SU-DHL-6 (cell line): ENCODE data around the gene STRA6.

Source experiments
- H2AFZ ChIP-seq: fragments of 200-600 bp; sonication (generic); 2 replicates; pipeline ENCODE4 v1.6.1; 2014; ENCODE audit warnings: low read depth, mild to moderate bottlenecking, moderate library complexity, mixed read lengths, antibody characterized with exemption, low read length; ENCODE audit not compliant: severe bottlenecking
- H3F3A ChIP-seq: fragments of 200-600 bp; shearing (Covaris generic); 2 replicates; pipeline ENCODE4 v1.6.0; 2016; ENCODE audit warnings: antibody characterized with exemption, mild to moderate bottlenecking; ENCODE audit not compliant: insufficient read depth
- H3K27ac ChIP-seq: fragments of 200-600 bp; sonication (generic); 2 replicates; pipeline ENCODE4 v1.5.1; 2016; ENCODE audit warnings: low read depth, mild to moderate bottlenecking, low read length, moderate library complexity, mixed read lengths
- H3K27me3 ChIP-seq: fragments of 200-600 bp; sonication (generic), shearing (Covaris generic); 2 replicates; pipeline ENCODE4 v1.6.0; 2014; ENCODE audit warnings: mild to moderate bottlenecking, low read length
- H3K36me3 ChIP-seq: fragments of 200-600 bp; sonication (generic); 2 replicates; pipeline ENCODE4 v1.6.1; 2014; ENCODE audit warnings: mild to moderate bottlenecking, low read length, mixed read lengths
- H3K4me2 ChIP-seq: fragments of 300-600, 200-600 bp; shearing (Covaris generic), sonication (generic); 2 replicates; pipeline ENCODE4 v1.6.0; 2014; ENCODE audit warnings: low read length, low read depth, mild to moderate bottlenecking; ENCODE audit not compliant: poor library complexity, severe bottlenecking
- H3K4me3 ChIP-seq: fragments of 200-600 bp; sonication (generic); 2 replicates; pipeline ENCODE4 v1.5.1; 2014; ENCODE audit warnings: antibody characterized with exemption, low read length, mild to moderate bottlenecking, mixed read lengths; ENCODE audit not compliant: insufficient read depth, poor library complexity, severe bottlenecking
- H3K79me2 ChIP-seq: fragments of 200-600 bp; sonication (generic); 2 replicates; pipeline ENCODE4 v1.6.1; 2014; ENCODE audit warnings: mild to moderate bottlenecking, low read length, moderate library complexity; ENCODE audit not compliant: insufficient read depth
- H3K9ac ChIP-seq: fragments of 200-600 bp; sonication (generic); 2 replicates; pipeline ENCODE4 v1.7.0; 2014; ENCODE audit warnings: mild to moderate bottlenecking, low read length
- H3K9me2 ChIP-seq: fragments of 200-600 bp; sonication (generic); replicated peaks from 2 replicates; pipeline ENCODE4 v1.6.1; 2014; ENCODE audit warnings: low read length; ENCODE audit not compliant: insufficient read depth
- H3K9me3 ChIP-seq: fragments of 200-600 bp; sonication (generic); 2 replicates; pipeline ENCODE4 v1.6.1; 2014; ENCODE audit warnings: low read length, mixed read lengths; ENCODE audit not compliant: insufficient read depth
- H4K20me1 ChIP-seq: fragments of 200-600 bp; sonication (generic); 2 replicates; pipeline ENCODE4 v1.6.1; 2014; ENCODE audit warnings: low read depth, mild to moderate bottlenecking, antibody characterized with exemption, low read length, moderate library complexity, mixed read lengths
- EZH2phosphoT487 ChIP-seq: fragments of 200-600 bp; sonication (generic), shearing (Covaris generic); conservative IDR thresholded peaks from 2 replicates; pipeline ENCODE4 v1.6.1; 2018; ENCODE audit warnings: mild to moderate bottlenecking, antibody characterized with exemption, low read length, moderate library complexity, mixed read lengths
- TF ChIP-seq, protein P1 (sequence below): fragments of 200-600 bp; sonication (generic); IDR thresholded peaks from one replicate; pipeline ENCODE4 v1.5.1; 2017; ENCODE audit warnings: antibody characterized with exemption, mild to moderate bottlenecking, low read length, moderate library complexity; ENCODE audit not compliant: insufficient read depth, poor library complexity, severe bottlenecking

Gene STRA6

DNA sequence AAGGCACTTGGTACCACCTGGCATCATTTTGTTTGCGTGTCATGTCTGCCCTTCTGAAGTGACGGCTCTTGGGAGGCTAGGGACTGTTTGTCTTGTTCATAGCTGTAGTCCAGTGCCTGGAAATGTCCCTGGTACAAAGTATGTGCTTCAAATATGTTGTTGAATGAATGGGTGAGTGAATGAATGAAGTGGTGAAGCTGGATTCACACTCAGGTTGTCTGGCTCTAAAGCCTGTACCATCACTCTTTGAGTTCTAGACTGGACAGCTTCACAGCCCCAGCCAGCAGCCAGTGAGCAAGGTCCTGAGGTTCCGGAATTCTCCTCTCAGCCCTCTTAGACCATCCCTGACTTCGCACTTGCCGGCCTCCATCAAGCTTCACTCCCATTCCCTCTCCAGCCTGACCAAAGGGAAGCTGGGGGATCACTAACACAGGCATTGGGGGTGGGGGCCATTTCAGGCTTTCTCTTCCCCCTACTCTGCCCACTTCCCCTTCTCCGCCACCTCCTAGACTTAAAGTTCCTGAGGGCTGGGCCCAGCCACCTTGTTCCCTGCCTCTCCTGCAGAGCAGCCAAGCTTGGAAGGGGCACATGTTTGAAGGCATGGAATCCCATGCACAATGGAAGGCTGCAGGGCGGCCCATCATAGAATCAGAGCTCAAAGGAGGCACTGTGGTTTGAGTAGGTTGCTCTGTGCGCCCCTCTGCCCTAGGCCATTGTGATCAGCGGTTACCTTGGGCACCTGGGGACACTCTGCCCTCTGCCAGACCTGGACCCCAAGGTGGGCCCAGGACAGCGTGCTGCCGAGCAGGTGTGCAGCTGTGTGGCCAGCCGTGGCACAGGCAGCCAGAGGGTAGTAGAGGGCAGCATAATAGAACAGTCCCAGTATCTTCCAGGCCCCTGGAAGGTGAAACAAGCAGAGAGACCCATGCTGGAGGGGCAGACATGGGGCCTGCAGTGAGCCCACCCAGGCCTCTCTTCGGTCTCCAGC, 7.7 kb downstream of the STRA6 start:
- no peaks in the 10 kb centered on the region for H3K79me2 ChIP-seq
- no peak overlapping the region for H3K9ac ChIP-seq
- H3K4me3 ChIP-seq: no peak overlapping the region
- H2AFZ ChIP-seq: no peak overlapping the region
- H3K4me2 ChIP-seq: no peak overlapping the region
- H3K27ac ChIP-seq: no peak overlapping the region
- no peaks in the 10 kb centered on the region for H4K20me1 ChIP-seq
- H3K36me3 ChIP-seq: no peaks in the 10 kb centered on the region
- H3K9me2 ChIP-seq: no peaks in the 10 kb centered on the region
- no peaks in the 10 kb centered on the region for H3K9me3 ChIP-seq
- no peaks in the 10 kb centered on the region for H3F3A ChIP-seq
- TF ChIP-seq, protein P1, sequence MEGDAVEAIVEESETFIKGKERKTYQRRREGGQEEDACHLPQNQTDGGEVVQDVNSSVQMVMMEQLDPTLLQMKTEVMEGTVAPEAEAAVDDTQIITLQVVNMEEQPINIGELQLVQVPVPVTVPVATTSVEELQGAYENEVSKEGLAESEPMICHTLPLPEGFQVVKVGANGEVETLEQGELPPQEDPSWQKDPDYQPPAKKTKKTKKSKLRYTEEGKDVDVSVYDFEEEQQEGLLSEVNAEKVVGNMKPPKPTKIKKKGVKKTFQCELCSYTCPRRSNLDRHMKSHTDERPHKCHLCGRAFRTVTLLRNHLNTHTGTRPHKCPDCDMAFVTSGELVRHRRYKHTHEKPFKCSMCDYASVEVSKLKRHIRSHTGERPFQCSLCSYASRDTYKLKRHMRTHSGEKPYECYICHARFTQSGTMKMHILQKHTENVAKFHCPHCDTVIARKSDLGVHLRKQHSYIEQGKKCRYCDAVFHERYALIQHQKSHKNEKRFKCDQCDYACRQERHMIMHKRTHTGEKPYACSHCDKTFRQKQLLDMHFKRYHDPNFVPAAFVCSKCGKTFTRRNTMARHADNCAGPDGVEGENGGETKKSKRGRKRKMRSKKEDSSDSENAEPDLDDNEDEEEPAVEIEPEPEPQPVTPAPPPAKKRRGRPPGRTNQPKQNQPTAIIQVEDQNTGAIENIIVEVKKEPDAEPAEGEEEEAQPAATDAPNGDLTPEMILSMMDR: no peak
- TF ChIP-seq EZH2phosphoT487: no peak
- 0 out of 2 replicates have a peak, but pooled peaks cover 2% of the 10 kb centered on the region for H3K27me3 ChIP-seq

DNA sequence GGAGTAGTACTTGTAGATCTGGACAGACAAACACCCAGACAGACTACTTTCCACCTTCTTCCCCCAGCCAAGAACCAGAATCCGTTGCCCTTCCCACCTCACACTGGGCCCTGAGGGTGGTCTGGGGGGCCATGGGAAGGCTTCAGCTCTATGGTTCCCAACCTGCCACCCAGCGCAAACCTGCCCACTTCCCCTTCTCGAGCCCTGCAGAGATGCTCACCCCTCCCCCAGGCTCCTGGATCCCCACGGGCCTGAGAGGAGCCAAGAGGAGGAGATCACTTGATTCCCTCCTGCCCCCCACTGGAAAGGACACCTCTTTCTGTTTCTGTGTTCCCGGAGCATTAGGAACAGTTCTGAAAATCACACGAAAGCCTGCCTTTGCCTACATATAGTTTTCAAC, 8.7 kb downstream of the STRA6 start:
- Histone ChIP-seq H3K4me2 (no peak overlapping the region), H3F3A (no peaks in the 10 kb centered on the region), H4K20me1 (no peaks in the 10 kb centered on the region), H2AFZ (no peak overlapping the region), H3K9me2 (no peaks in the 10 kb centered on the region), H3K79me2 (no peaks in the 10 kb centered on the region), H3K27me3 (0 out of 2 replicates have a peak, but pooled peaks cover 2% of the 10 kb centered on the region), H3K36me3 (no peaks in the 10 kb centered on the region), H3K27ac (no peak overlapping the region), H3K9me3 (no peaks in the 10 kb centered on the region), H3K9ac (no peak overlapping the region), H3K4me3 (no peak overlapping the region)
- TF ChIP-seq, protein P1: no peak
- TF ChIP-seq EZH2phosphoT487: no peak

DNA sequence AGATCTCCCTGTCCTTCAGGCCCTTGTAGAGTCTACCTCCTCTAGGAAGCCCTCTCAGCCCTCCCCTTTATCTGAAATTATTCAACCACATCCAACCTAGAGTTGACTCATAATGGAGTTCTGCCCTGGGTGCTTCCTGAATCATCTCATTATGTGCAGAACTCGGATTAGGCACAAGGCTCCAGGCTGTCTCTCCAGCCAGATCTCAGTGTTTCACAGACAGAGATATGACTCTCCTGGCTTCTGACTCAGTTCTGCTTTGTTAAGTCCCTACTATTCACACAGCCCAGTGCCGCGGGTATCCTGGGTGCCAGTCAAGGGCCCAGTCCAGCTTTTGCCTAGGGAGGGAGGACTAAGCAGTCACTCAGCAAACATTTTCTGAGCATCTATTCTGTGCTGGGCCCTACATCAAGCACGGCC, 9.3 kb downstream of the STRA6 start:
- Histone ChIP-seq H3F3A (no peaks in the 10 kb centered on the region), H3K79me2 (no peaks in the 10 kb centered on the region), H3K27me3 (0 out of 2 replicates have a peak, but pooled peaks cover 2% of the 10 kb centered on the region), H3K4me3 (no peak overlapping the region), H2AFZ (no peak overlapping the region), H4K20me1 (no peaks in the 10 kb centered on the region), H3K9me3 (no peaks in the 10 kb centered on the region), H3K9me2 (no peaks in the 10 kb centered on the region), H3K36me3 (no peaks in the 10 kb centered on the region), H3K9ac (no peak overlapping the region), H3K4me2 (no peak overlapping the region), H3K27ac (no peak overlapping the region)
- TF ChIP-seq, protein P1: no peak
- TF ChIP-seq EZH2phosphoT487: no peak
